HG03457 (cell line): ENCODE data around the gene IL1RAPL2.
"Not testable (repeated sequence)": the region's sequence is repeated elsewhere in the genome, so short reads cannot be mapped to it uniquely, and the experiment has no call there.

Source experiments
- ATAC-seq: cut with Tn5 transposase; IDR thresholded peaks from one replicate; pipeline ENCODE4 v1.9.1; 2021; ENCODE audit warnings: moderate number of reproducible peaks; ENCODE audit not compliant: unreplicated experiment

The IL1RAPL2 gene

GRCh38 chrX:105684288-105684687 lies 1118.3 kb downstream of the IL1RAPL2 start:
- not testable (repeated sequence) for ATAC-seq

- ATAC-seq = no peak
Observed at GRCh38 chrX:105694839-105695238, 1128.8 kb downstream of the IL1RAPL2 start.

DNA sequence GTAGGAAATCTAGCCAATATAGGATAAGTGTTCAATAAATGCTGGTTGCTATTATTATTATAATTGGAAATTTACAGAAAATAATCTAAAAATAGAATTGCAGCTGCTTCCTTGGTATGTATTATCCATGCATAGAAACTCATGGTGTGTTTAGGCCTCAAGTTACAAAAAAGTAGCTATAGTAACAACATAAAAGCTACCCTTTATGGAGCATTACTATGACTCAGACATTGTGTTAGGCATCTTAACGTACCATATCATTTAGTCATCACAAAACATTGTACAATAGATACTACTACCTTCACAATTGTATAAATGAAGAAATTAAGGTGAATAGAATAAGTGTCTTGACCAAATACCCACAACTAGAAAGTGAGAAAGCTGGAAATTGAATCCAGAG lies 1129.5 kb downstream of the IL1RAPL2 start:
- no peak for ATAC-seq

DNA sequence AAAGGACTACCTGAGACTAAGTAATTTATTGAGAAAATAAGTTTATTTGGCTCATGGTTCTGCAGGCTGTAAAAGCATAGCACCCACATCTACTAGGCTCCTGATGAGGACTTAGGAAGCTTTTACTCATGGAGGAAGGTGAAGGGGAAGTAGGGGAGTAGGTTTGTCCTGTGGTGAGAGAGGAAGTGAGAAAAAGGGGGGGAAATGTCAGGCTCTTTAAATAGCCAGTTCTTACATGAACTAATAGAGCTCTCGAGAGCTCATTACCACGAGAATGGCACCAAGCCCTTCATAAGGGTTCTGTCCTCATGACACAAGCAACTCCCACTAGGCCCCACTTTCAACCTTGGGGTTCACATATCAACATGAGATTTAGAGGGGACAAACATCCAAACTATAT lies 1130.9 kb downstream of the IL1RAPL2 start:
- no peak for ATAC-seq

GRCh38 chrX:105697984-105698781 lies 1132.2 kb downstream of the IL1RAPL2 start:
- ATAC-seq = no peak

GRCh38 chrX:105700331-105700730 lies 1134.3 kb downstream of the IL1RAPL2 start:
- no peak for ATAC-seq

- no peak for ATAC-seq
Observed at GRCh38 chrX:105701310-105702052, 1135.5 kb downstream of the IL1RAPL2 start.

DNA sequence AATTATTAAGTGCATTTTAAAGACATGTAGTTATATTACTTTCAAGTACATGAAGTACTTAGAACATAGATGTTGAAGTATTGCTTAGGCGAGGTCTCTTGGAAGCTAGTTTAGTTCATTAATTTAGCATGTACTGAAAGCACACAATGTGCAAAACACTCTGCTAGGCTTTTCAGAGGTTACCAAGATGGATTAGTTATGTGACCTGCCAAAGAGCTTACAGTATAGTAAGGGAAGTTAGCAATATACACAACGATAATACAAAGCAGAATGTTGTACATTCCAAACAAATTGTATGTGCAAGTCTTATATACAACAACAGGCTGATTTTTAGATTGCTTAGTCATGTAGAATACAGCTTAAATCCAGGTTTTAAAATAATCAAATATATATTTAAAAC lies 1137.9 kb downstream of the IL1RAPL2 start:
- no peak for ATAC-seq

GRCh38 chrX:105706041-105706440 lies 1140.0 kb downstream of the IL1RAPL2 start:
- ATAC-seq = no peak

DNA sequence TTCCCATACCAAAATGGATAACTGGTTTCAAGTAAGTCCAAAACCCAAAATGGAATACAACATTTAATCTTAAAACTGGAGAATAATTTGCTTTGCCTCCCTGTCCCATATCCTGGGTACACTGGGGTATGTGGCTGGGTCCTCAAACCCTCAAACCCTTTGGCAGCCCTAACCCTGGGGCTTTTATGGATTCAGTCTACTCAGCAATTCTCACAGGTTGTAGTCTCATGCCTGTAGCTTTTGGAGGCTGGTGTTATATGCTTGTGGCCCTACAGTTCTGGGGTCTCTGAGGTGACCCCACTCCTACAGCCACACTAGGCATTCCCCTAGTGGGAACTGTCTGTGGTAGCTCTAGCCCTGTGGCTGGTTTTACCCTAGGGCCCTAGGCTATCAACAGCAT lies 1145.8 kb downstream of the IL1RAPL2 start:
- ATAC-seq = no peak

DNA sequence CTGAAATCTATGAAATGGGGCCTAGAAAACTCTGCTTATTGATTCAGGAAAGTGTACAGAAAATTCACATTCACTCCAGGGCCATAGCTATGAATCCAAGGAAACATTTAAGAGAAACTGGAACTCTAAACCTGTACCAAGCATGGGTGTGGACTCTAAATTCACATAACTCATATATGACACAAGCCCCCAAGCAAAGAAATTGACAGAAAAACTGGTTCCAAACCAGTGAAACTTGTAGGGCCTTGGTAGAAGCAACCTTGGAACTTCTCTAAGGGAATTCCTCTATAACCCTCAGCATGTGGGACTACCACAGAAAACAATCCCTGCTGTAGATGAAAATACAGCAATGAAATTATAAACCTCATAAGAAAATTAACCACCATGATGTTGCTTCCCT lies 1149.7 kb downstream of the IL1RAPL2 start:
- no peak for ATAC-seq

DNA sequence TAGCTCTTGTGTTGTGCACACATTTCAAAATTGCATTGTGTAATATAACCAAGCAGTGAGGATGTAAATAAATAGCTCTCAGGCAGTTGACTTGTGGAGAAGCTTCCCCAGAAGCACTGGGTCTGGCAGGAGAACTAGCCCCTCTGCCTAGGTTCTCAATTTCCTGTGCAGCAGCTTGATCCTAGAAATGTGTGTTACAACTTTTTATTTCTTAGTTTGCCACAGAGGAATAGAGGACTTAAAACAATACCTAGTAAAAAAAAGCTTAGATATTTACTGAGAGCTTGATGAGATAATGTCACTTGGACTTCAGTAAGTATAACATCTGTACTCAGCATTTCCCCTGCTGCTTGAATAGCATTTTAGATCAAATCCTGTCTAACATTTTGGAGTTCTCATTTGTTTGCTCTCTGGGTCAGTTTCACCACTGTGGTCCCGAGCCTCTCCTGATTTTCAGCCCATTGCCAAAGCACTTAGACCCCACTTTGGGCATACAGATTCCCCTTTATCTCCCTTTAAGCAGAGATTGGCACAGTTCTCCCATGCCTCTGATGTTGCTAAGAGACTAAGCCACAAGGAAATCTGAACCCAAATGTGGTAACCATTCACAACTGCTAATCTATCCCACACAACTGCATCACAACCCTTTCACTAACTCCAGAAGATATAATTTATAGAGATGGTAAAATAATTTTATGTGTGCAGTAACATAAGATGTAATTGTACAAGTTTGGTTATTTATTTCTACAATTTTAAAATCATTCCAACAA lies 1158.2 kb downstream of the IL1RAPL2 start:
- no peak for ATAC-seq

DNA sequence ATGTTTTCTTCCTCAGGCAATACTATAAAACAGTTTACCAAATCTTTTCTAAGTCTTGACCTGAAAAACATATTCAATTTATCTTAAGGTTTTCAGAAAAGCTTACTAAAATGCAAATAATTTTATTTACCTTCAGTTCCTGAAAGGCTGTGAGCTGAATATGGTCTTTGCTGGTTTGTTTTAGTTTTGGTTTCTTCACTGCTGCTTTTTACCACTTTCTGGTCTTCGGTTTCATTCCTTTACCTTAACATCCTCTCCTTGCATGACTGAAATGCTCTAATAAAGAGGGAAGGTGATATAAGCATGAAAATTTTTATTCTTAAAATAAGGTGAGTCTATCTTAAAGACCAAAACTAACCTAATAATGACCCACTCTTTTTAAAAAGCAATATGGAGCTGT lies 1159.2 kb downstream of the IL1RAPL2 start:
- ATAC-seq = peak; percentile 72

GRCh38 chrX:105738162-105738561 lies 1172.2 kb downstream of the IL1RAPL2 start:
- no peak for ATAC-seq

DNA sequence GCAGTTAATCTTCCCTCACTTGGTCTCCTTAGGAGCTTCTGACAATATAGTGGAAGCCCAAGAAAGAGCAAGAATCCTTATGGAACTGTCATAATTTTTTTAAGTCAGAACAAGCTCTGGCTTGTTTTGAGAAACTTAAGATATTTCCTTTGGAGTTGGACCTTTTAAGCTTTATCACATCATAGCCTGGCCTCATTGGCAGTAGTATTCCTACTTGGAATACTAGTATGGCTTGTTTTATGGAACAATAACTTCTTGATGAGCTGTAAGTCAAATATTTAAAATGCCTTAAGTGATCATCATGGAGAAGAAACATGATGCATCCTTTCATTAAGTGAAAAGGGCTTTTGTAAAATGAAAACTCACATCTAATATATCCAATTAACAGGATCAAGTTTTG lies 1178.3 kb downstream of the IL1RAPL2 start:
- ATAC-seq = no peak

- ATAC-seq = no peak
Observed at GRCh38 chrX:105744946-105745345, 1178.9 kb downstream of the IL1RAPL2 start.

GRCh38 chrX:105745863-105746262 lies 1179.9 kb downstream of the IL1RAPL2 start:
- no peak for ATAC-seq

DNA sequence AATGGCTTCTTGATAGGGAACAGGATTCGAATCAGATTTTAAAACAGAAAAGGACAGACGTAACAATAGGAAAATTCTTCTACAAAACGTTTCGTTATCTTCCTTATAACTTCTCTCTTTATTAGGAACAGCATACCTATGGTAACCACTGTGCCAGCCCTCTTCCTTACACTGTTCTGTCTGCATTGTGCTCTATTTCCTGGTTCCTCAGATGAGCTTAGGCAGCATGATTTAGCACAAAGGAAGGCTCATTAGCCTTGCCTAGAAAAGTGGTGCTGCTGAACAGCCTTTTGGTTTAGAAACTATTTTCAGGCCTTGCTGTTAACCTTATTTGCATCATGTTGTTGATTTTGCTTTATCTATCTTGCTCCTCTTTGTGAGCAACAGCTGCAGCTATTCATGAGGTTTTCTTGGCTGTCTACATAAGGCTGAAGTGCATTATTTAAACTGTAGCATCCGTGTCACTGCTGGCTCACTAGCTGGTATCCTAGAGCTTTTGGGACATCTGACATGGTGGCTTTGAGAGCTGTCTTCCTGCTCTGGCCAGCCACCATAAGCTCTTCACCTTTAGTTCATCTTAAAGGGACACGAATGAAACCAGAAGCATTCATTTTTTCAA lies 1186.4 kb downstream of the IL1RAPL2 start:
- ATAC-seq = no peak

DNA sequence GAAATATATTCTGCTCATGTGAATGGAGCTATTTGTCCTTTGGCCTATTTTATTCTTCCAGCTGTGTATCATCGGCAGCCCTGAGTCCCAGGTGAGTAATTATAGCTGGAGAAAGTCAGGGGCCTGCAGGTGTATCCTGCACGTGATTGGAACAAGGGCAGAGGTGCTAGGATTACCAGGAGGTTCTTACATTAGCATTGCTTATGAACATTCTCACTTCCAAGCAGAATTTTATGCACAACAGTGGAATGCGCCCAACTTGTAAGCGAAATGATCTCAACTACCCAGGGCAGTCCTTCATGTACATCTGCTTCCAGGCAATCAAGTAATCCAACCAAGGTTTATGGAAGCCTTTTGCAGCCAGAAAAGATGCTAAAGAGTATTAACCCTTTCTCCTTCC lies 1187.4 kb downstream of the IL1RAPL2 start:
- ATAC-seq = no peak

GRCh38 chrX:105754286-105754964 lies 1188.4 kb downstream of the IL1RAPL2 start:
- ATAC-seq = no peak

DNA sequence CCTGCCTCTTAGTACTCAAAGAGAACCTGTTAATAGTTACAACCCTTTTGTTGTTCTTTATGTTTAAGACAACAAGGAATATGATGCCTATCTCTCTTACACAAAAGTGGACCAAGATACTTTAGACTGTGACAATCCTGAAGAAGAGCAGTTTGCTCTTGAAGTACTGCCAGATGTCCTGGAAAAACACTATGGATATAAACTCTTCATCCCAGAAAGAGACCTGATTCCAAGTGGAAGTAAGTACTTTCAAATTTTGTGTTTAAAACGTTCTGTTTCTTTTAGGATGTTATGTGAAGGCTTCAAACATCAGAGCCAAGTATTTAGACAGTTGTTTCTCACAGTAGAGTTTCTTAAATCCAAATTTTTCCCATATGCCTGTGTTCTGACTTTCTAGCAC lies 1189.1 kb downstream of the IL1RAPL2 start:
- ATAC-seq = no peak
